Esophagus squamous epithelium (tissue), 4 donors: Measurements from ENCODE around the gene NSG2.

Source experiments
- POLR2A ChIP-seq, 4 donors: fragments of 450-650 bp; IDR thresholded peaks; one replicate each; pipeline ENCODE4 v1.6.1; 2017; ENCODE audit warnings: antibody characterized with exemption in 4 of 4, mild to moderate bottlenecking in 4 of 4, moderate library complexity in 3 of 4
- TF ChIP-seq, protein P1 (sequence below), 6 experiments: fragments of 450-650 bp in 4 of 6; fragments of 200-600 bp in 2 of 6; sonication (generic) in 2 of 6; IDR thresholded peaks; one replicate each; pipeline ENCODE4 v1.5.1; 2016 to 2019; ENCODE audit warnings: antibody characterized with exemption in 6 of 6, mild to moderate bottlenecking in 4 of 6, moderate library complexity in 4 of 6

DNA sequence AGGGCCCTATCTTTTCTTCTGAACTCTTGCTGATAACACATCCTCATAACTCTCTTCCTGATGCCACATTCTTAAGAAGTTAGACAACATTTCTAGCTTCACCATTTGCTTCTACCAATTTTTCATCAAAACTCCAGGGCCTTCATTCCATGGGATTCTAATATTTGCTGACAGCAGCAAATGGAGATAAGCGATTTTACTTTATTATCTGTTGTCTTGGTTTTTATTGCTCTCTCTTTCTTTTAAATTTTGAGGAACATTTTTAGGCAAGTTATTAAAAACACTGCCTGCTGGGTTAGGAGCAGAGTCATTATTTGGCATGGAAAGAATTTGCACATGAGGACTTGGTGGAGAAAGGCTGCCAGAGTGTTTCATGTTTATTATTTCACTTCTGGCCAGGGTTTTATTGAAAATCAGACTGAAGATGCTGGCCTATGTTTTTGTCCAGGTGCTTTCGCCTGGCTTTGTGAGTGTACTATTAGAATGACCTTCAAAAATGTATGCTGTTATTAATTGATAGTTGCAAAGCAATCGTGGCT is 27.7 kb downstream of the NSG2 start:
- TF ChIP-seq, protein P1, sequence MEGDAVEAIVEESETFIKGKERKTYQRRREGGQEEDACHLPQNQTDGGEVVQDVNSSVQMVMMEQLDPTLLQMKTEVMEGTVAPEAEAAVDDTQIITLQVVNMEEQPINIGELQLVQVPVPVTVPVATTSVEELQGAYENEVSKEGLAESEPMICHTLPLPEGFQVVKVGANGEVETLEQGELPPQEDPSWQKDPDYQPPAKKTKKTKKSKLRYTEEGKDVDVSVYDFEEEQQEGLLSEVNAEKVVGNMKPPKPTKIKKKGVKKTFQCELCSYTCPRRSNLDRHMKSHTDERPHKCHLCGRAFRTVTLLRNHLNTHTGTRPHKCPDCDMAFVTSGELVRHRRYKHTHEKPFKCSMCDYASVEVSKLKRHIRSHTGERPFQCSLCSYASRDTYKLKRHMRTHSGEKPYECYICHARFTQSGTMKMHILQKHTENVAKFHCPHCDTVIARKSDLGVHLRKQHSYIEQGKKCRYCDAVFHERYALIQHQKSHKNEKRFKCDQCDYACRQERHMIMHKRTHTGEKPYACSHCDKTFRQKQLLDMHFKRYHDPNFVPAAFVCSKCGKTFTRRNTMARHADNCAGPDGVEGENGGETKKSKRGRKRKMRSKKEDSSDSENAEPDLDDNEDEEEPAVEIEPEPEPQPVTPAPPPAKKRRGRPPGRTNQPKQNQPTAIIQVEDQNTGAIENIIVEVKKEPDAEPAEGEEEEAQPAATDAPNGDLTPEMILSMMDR (IDR thresholded peaks at IDR 0.05) = no peak
- TF ChIP-seq POLR2A (IDR thresholded peaks at IDR 0.05) = no peak
